Fibroblast of the aortic adventitia (primary cell): ENCODE data around the gene CALHM3. TPM values are rescaled to one million over a fixed set of nuclear protein-coding genes. Genes with fewer than 3 reads are reported as not detected.
A peak's percentile ranks its signal among the peaks of the same experiment; 100 is the strongest.

ENCODE experiments used
- DNase-seq: peaks from one replicate; pipeline ENCODE4 v3.0.0-alpha.2; 2010; ENCODE audit warnings: low read depth
- H3K4me3 ChIP-seq: 2 replicates; pipeline ENCODE4 v1.5.1; 2011; ENCODE audit warnings: low read depth, mild to moderate bottlenecking, control low read depth, low read length, moderate library complexity
- CTCF ChIP-seq: IDR thresholded peaks from 2 replicates; pipeline ENCODE4 v1.5.1; 2011; ENCODE audit warnings: mild to moderate bottlenecking, low read length, control low read depth, inconsistent platforms; ENCODE audit not compliant: insufficient read depth
- total RNA-seq: library from RNA; depleted of rRNA; stranded (reverse); fragments of >200 nt; gene quantifications from 2 replicates; pipeline ENCODE4 v1.2.3, GENCODE V29; 2012; ENCODE audit warnings: low replicate concordance

CALHM3 gene
- total RNA-seq, 1 donor: not detected

GRCh38 chr10:103433858-103434257 is 45.2 kb downstream of the CALHM3 start:
- DNase-seq: peak; percentile 19
- H3K4me3 ChIP-seq: no peak overlapping the region
- no peak for TF ChIP-seq CTCF

- no peak for TF ChIP-seq CTCF
- no peak overlapping the region for H3K4me3 ChIP-seq
- DNase-seq: no peak
These were observed 47.1 kb downstream of the CALHM3 start for GRCh38 chr10:103431902-103432301.

- no peak for DNase-seq
- H3K4me3 ChIP-seq: no peak overlapping the region
- no peak for TF ChIP-seq CTCF
These were observed 49.4 kb downstream of the CALHM3 start for GRCh38 chr10:103429647-103430046.

GRCh38 chr10:103428989-103429643 is 49.9 kb downstream of the CALHM3 start:
- no peak for TF ChIP-seq CTCF
- H3K4me3 ChIP-seq: no peak overlapping the region
- no peak for DNase-seq

- H3K4me3 ChIP-seq: no peak overlapping the region
- no peak for TF ChIP-seq CTCF
- no peak for DNase-seq
These were observed 51.2 kb downstream of the CALHM3 start for GRCh38 chr10:103427866-103428265.

- DNase-seq: no peak
- no peak overlapping the region for H3K4me3 ChIP-seq
- TF ChIP-seq CTCF: no peak
These were observed 55.3 kb downstream of the CALHM3 start for GRCh38 chr10:103423748-103424147.

Other genes with a start within 250 kb of the CALHM3 start
- gene RPEL1, start 233.4 kb downstream of the CALHM3 start, total RNA-seq: under 0.01 and 0.82 TPM in 2 replicates
- 0.33 and 0.90 TPM in 2 replicates for gene INA, start 202.1 kb downstream of the CALHM3 start, total RNA-seq
- gene PCGF6, start 128.1 kb downstream of the CALHM3 start, total RNA-seq: 16.4 and 64.0 TPM in 2 replicates
- 3.8 and 5.6 TPM in 2 replicates for gene TAF5, start 111.3 kb downstream of the CALHM3 start, total RNA-seq
- 159 and 387 TPM in 2 replicates for gene ATP5MK, start 82.8 kb downstream of the CALHM3 start, total RNA-seq
- 33.9 and 38.4 TPM in 2 replicates for gene PDCD11, start 82.6 kb downstream of the CALHM3 start, total RNA-seq
- 57.6 and 91.4 TPM in 2 replicates for gene CALHM2, start 26.9 kb downstream of the CALHM3 start, total RNA-seq
- gene CALHM1, start 20.3 kb downstream of the CALHM3 start, total RNA-seq: not detected in 2 replicates
- 0.27 TPM in 1 of 2 replicates, not detected in the other for gene NEURL1, start 14.5 kb upstream of the CALHM3 start, total RNA-seq